Measurements from ENCODE around the gene SH2D7.

The SH2D7 gene

GRCh38 chr15:78063217-78063616, 29.1 kb upstream of the SH2D7 start:
- no peak for DNase-seq

- no peak for DNase-seq
Observed at GRCh38 chr15:78063970-78064385, 28.4 kb upstream of the SH2D7 start.

- DNase-seq, result no peak
Observed at GRCh38 chr15:78064544-78064943, 27.8 kb upstream of the SH2D7 start.

- no peak for DNase-seq
Observed at GRCh38 chr15:78065284-78065872, 27.0 kb upstream of the SH2D7 start.

- no peak for DNase-seq
Observed at GRCh38 chr15:78065973-78066946, 26.1 kb upstream of the SH2D7 start.

- no peak for DNase-seq
Observed at GRCh38 chr15:78067328-78068228, 24.8 kb upstream of the SH2D7 start.

GRCh38 chr15:78069052-78069414, 23.3 kb upstream of the SH2D7 start:
- DNase-seq, result no peak

- DNase-seq, result no peak
Observed at GRCh38 chr15:78069462-78070029, 22.8 kb upstream of the SH2D7 start.

GRCh38 chr15:78070049-78070700, 22.2 kb upstream of the SH2D7 start:
- no peak for DNase-seq

- no peak for DNase-seq
Observed at GRCh38 chr15:78071383-78071782, 21.0 kb upstream of the SH2D7 start.

- no peak for DNase-seq
Observed at GRCh38 chr15:78072080-78072892, 20.1 kb upstream of the SH2D7 start.

- DNase-seq, result no peak
Observed at GRCh38 chr15:78073046-78073787, 19.1 kb upstream of the SH2D7 start.

- no peak for DNase-seq
Observed at GRCh38 chr15:78075490-78076230, 16.7 kb upstream of the SH2D7 start.

- DNase-seq, result no peak
Observed at GRCh38 chr15:78076231-78077052, 15.9 kb upstream of the SH2D7 start.

- peak; percentile 68 for DNase-seq
Observed at GRCh38 chr15:78077053-78077870, 15.1 kb upstream of the SH2D7 start, which contains the start of gene TBC1D2B. TSS of gene TBC1D2B (minus strand) at chr15:78077711. CDS start at chr15:78077652, 59 bp downstream.

- DNase-seq, result no peak
Observed at GRCh38 chr15:78077871-78078210, 14.5 kb upstream of the SH2D7 start.

GRCh38 chr15:78079298-78080087, 12.9 kb upstream of the SH2D7 start:
- DNase-seq, result no peak
